HepG2 (cell line): ENCODE measurements around the gene C1orf216. TPM values are rescaled to one million over a fixed set of nuclear protein-coding genes. Genes with fewer than 3 reads are reported as not detected.

Source experiments
- ATAC-seq: fragments of 200-7000 bp; cut with Tn5 transposase; 3 replicates; pipeline ENCODE4 v1.9.1; 2020; ENCODE audit warnings: mild to moderate bottlenecking, moderate library complexity
- BruUV-seq: library from RNA; stranded (reverse); fragments of 400-500 nt; replicated peaks from 2 replicates; lab custom pipeline; 2021; lab: Mats Ljungman, UMichigan
- CTCF ChIA-PET: fragments of 300-600 bp; formaldehyde crosslinking; extraction: SDS; loops from one replicate; lab custom pipeline; 2021; ENCODE audit warnings: low total read pairs, inconsistent platforms, low intra/inter-chr PET ratio; lab: Yijun Ruan, JAX
- POLR2A ChIA-PET: fragments of 350-600 bp; sonication (Branson Sonifier 250); formaldehyde crosslinking; loops from one replicate; lab custom pipeline; 2020; ENCODE audit warnings: antibody characterized with exemption, inconsistent platforms; lab: Yijun Ruan, JAX
- DNase-seq: peaks from one replicate; pipeline ENCODE4 v3.0.0-alpha.2; 2015; ENCODE audit warnings: low spot score
- FAIRE-seq: peaks from 3 replicates; lab custom pipeline; 2011; peaks lifted over from hg19 to GRCh38; lab: Jason Lieb, UNC
- H2AFZ ChIP-seq: one replicate; pipeline ENCODE4 v1.6.1; 2011; ENCODE audit warnings: low read length, inconsistent platforms
- H3K27ac ChIP-seq: fragments of 300-600 bp; 3 replicates; pipeline ENCODE4 v1.8.0; 2011; ENCODE audit warnings: mixed run types, mild to moderate bottlenecking, mixed read lengths, low read length, inconsistent platforms; ENCODE audit not compliant: insufficient read depth; ENCODE audit errors: extremely low read length
- H3K27me3 ChIP-seq, 2 experiments: fragments of 200-600 bp in 1 of 2; 2 replicates in 1 of 2; 3 replicates in 1 of 2; pipeline versions ENCODE4 v1.6.0 to v1.8.0; 2011; ENCODE audit warnings: low read length in 2 of 2, mild to moderate bottlenecking in 2 of 2, moderate library complexity in 2 of 2, inconsistent platforms in 1 of 2; ENCODE audit not compliant: insufficient read depth in 2 of 2, control insufficient read depth in 1 of 2
- H3K36me3 ChIP-seq, 2 experiments: fragments of 200-600 bp in 1 of 2; replicated peaks in 1 of 2; 2 replicates in 1 of 2; 3 replicates in 1 of 2; pipeline versions ENCODE4 v1.5.1 to v1.8.0; 2011; ENCODE audit warnings: low read length in 2 of 2, inconsistent platforms in 1 of 2; ENCODE audit not compliant: insufficient read depth in 2 of 2, control insufficient read depth in 1 of 2
- H3K4me1 ChIP-seq: 2 replicates; pipeline ENCODE4 v1.5.1; 2012; ENCODE audit warnings: low read length, inconsistent platforms; ENCODE audit not compliant: insufficient read depth
- H3K4me2 ChIP-seq: 2 replicates; pipeline ENCODE4 v1.6.0; 2011; ENCODE audit warnings: low read depth, low read length, inconsistent platforms
- H3K4me3 ChIP-seq, 3 experiments: fragments of 200-600 bp in 1 of 3; sonication (generic), shearing (Covaris generic) in 1 of 3; replicated peaks in 1 of 3; 2 replicates each; pipeline ENCODE4 v1.5.1; 2011 to 2016; ENCODE audit warnings: low read length in 3 of 3, inconsistent platforms in 2 of 3, low read depth in 2 of 3, mild to moderate bottlenecking in 2 of 3, control low read depth in 1 of 3, mixed read lengths in 1 of 3; ENCODE audit not compliant: insufficient read depth in 1 of 3
- H3K79me2 ChIP-seq: one replicate; pipeline ENCODE4 v1.6.1; 2011; ENCODE audit warnings: low read length, inconsistent platforms; ENCODE audit not compliant: insufficient read depth
- H3K9ac ChIP-seq: 2 replicates; pipeline ENCODE4 v1.6.0; 2011; ENCODE audit warnings: mild to moderate bottlenecking, low read depth, low read length, inconsistent platforms; ENCODE audit not compliant: insufficient read depth
- H3K9me3 ChIP-seq: 2 replicates; pipeline ENCODE4 v1.5.1; 2012; ENCODE audit warnings: mild to moderate bottlenecking, low read length
- H4K20me1 ChIP-seq: 2 replicates; pipeline ENCODE4 v1.6.0; 2011; ENCODE audit warnings: inconsistent platforms, mild to moderate bottlenecking, low read length, moderate library complexity; ENCODE audit not compliant: insufficient read depth
- ATAD3A ChIP-seq: sonication (generic); formaldehyde crosslinking; IDR thresholded peaks from 2 replicates; pipeline ENCODE4 v1.4.0; 2020; ENCODE audit warnings: missing genetic modification reagents
- DR1 ChIP-seq: sonication (generic); formaldehyde crosslinking; IDR thresholded peaks from 2 replicates; pipeline ENCODE4 v1.8.0; 2021; ENCODE audit warnings: mild to moderate bottlenecking, missing genetic modification reagents, inconsistent platforms
- ELF3 ChIP-seq: IDR thresholded peaks from 2 replicates; pipeline ENCODE4 v1.6.1; 2016; ENCODE audit warnings: missing genetic modification reagents, missing compliant biosample characterization
- ELF4 ChIP-seq: sonication (generic); formaldehyde crosslinking; IDR thresholded peaks from 2 replicates; pipeline ENCODE4 v1.5.0; 2020; ENCODE audit warnings: missing genetic modification reagents, mild to moderate bottlenecking, moderate library complexity, borderline replicate concordance
- GABPA ChIP-seq, 2 experiments: IDR thresholded peaks; 2 replicates each; pipeline ENCODE4 v1.6.1; 2011 to 2016; ENCODE audit warnings: low read depth in 2 of 2, low read length in 1 of 2, missing biosample characterization in 1 of 2, missing genetic modification characterization in 1 of 2
- MAF1 ChIP-seq: sonication (generic); formaldehyde crosslinking; IDR thresholded peaks from 2 replicates; pipeline ENCODE4 v1.5.0; 2020; ENCODE audit warnings: missing genetic modification reagents, borderline replicate concordance
- THAP11 ChIP-seq: IDR thresholded peaks from 2 replicates; pipeline ENCODE4 v1.6.1; 2016; ENCODE audit warnings: missing biosample characterization, missing genetic modification reagents
- ZFP37 ChIP-seq: sonication (generic); formaldehyde crosslinking; IDR thresholded peaks from 2 replicates; pipeline ENCODE4 v1.4.0; 2020; ENCODE audit warnings: missing genetic modification reagents, borderline replicate concordance
- ZNF652 ChIP-seq: IDR thresholded peaks from 2 replicates; pipeline ENCODE4 v1.6.1; 2016; ENCODE audit warnings: low read depth, borderline replicate concordance
- WGBS: methylation state at CpG from one replicate; pipeline ENCODE4 v1.1.6; 2017; ENCODE audit warnings: low lambda C conversion rate; 5-methylcytosine and 5-hydroxymethylcytosine counted together
- in situ Hi-C: cut with HindIII; loops from 2 replicates; pipeline ENCODE4 v1.10.0; 2017; ENCODE audit warnings: low pct_unique_long_range_greater_than_20kb; ENCODE audit not compliant: extremely low pct_ligation_motif_present
- intact Hi-C: fragments of 100-400 bp; cut with micrococcal nuclease; formaldehyde crosslinking; loops from one replicate; pipeline ENCODE4 v1.10.0; 2022; ENCODE audit not compliant: unreplicated experiment
- polyA plus RNA-seq, 8 experiments: library from polyadenylated mRNA; depleted of rRNA in 3 of 8; stranded (reverse) in 7 of 8; unstranded in 1 of 8; fragments of >200 nt; fragmentation: Illumina TruSeq in 4 of 8; extraction: Trizol in 4 of 8; gene quantifications; 2 replicates each; pipeline versions ENCODE4 v1.2.1 to v1.2.3, GENCODE V29; 2011 to 2016; ENCODE audit warnings: low read depth in 4 of 8, missing spikeins in 1 of 8, mixed read lengths in 1 of 8; ENCODE audit not compliant: insufficient read depth in 1 of 8
- total RNA-seq, 5 experiments: library from RNA; depleted of rRNA; stranded (reverse); fragments of >200 nt; fragmentation: Illumina TruSeq; extraction: Trizol; gene quantifications; 2 replicates each; pipeline ENCODE4 v1.2.3, GENCODE V29; 2016; ENCODE audit warnings: low read depth in 1 of 5
- TF ChIP-seq, protein P1 (sequence below): sonication (generic); formaldehyde crosslinking; IDR thresholded peaks from one replicate; pipeline ENCODE4 v1.5.1; 2020; ENCODE audit warnings: mild to moderate bottlenecking, missing genetic modification reagents; ENCODE audit errors: not compliant biosample characterization

Gene C1orf216
- total and polyA plus RNA-seq, 2 of the 13 experiments (the other 11 are each of a cell fraction or from before 2014, with no cell fraction given), result 0.48 to 1.1 TPM

- TF ChIP-seq GABPA (IDR thresholded peaks at IDR 0.05; ENCODE audit: low read depth, low read length) (no peak), GABPA (CRISPR knock-in tag; IDR thresholded peaks at IDR 0.05; ENCODE audit: low read depth) (no peak)
These were observed 8.9 kb upstream of the C1orf216 start (continued) for GRCh38 chr1:35727434-35728040.

DNA sequence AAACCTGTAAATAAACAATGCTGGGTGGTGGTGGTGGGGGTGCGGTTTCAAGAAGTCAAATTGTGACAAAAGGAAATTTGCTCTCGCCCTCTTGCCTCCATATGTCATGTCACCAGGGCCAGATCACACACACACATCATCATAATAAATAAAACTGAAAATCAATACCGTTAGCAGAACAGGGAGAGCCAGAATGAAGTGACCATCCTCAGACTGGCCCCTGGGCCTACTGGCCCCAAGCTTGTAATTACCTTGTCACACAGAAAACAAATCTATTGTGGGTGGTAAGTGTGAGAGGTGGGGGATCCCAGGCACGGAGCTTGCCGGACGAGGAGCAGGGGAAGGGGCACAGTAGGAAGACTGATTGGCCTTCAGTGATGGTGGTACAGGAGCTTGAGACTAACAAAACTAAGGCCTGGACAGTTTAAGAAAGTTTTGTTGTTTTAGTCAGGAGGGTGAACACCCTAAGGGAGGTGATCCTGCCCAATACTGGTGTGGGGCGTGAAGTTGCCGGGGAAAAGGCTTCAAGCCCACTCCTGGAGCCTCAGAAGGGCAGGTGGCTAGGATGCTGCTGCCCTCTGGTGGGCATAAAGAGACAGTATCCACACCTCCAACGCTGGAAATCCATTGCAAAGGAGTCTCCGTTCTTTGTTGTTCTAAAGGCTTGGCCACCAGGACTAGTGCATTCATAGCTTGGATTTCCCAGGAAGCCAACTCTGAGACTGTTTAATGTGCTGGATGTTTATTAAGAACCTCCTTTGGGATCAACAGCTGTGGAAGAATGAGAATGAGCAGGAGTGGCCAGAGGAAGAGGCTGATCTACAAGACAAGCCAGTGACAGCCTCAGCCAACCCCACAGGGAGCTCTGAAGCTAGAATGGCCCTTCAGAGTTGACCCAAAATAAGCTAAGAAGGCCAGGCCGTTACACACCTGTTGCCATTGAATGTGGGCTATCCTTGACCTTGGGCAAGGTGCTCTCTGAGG is 8.1 kb upstream of the C1orf216 start:
- Histone ChIP-seq H3K79me2 (no peaks in the 10 kb centered on the region), H3K4me1 (no peaks in the 10 kb centered on the region), H2AFZ (no peak overlapping the region), H4K20me1 (no peaks in the 10 kb centered on the region), H3K9me3 (no peaks in the 10 kb centered on the region), H3K27ac (no peak overlapping the region), H3K27me3 (no peaks in the 10 kb centered on the region), H3K4me2 (no peak overlapping the region), H3K36me3 (peaks cover 0 to 1% of the 10 kb centered on the region in 2 experiments; a peak in 2 of 5 replicates), H3K9ac (no peak overlapping the region), H3K4me3 (no peak overlapping the region)
- DNase-seq (peak; percentile 53), ATAC-seq (peak; percentile 97), FAIRE-seq (peak; percentile 66)
- intact Hi-C loops, result loop anchor here (1.0 to 2.0 kb wide), 2 partner anchors 48 to 157 kb away; no protein-coding TSS in a partner anchor
- in situ Hi-C loops, result loop anchor here (25.0 kb wide), 1 partner anchor 289 kb away; no protein-coding TSS in a partner anchor
- ChIA-PET CTCF (interaction anchor here (2.5 kb wide), 1 partner anchor 158 kb away, joined by 15 read pairs; no protein-coding TSS in a partner anchor), POLR2A (no interaction called here)
- 73% methylated on average over 8 of the region's 11 CpGs for WGBS
- no TSS peak for BruUV-seq
- TF ChIP-seq ELF4 (CRISPR knock-in tag) (no peak), ATAD3A (CRISPR knock-in tag) (no peak), THAP11 (CRISPR knock-in tag) (no peak), MAF1 (CRISPR knock-in tag) (no peak), ELF3 (CRISPR knock-in tag) (no peak), DR1 (no peak), ZFP37 (no peak), ZNF652 (CRISPR knock-in tag) (no peak)
- TF ChIP-seq, protein P1, sequence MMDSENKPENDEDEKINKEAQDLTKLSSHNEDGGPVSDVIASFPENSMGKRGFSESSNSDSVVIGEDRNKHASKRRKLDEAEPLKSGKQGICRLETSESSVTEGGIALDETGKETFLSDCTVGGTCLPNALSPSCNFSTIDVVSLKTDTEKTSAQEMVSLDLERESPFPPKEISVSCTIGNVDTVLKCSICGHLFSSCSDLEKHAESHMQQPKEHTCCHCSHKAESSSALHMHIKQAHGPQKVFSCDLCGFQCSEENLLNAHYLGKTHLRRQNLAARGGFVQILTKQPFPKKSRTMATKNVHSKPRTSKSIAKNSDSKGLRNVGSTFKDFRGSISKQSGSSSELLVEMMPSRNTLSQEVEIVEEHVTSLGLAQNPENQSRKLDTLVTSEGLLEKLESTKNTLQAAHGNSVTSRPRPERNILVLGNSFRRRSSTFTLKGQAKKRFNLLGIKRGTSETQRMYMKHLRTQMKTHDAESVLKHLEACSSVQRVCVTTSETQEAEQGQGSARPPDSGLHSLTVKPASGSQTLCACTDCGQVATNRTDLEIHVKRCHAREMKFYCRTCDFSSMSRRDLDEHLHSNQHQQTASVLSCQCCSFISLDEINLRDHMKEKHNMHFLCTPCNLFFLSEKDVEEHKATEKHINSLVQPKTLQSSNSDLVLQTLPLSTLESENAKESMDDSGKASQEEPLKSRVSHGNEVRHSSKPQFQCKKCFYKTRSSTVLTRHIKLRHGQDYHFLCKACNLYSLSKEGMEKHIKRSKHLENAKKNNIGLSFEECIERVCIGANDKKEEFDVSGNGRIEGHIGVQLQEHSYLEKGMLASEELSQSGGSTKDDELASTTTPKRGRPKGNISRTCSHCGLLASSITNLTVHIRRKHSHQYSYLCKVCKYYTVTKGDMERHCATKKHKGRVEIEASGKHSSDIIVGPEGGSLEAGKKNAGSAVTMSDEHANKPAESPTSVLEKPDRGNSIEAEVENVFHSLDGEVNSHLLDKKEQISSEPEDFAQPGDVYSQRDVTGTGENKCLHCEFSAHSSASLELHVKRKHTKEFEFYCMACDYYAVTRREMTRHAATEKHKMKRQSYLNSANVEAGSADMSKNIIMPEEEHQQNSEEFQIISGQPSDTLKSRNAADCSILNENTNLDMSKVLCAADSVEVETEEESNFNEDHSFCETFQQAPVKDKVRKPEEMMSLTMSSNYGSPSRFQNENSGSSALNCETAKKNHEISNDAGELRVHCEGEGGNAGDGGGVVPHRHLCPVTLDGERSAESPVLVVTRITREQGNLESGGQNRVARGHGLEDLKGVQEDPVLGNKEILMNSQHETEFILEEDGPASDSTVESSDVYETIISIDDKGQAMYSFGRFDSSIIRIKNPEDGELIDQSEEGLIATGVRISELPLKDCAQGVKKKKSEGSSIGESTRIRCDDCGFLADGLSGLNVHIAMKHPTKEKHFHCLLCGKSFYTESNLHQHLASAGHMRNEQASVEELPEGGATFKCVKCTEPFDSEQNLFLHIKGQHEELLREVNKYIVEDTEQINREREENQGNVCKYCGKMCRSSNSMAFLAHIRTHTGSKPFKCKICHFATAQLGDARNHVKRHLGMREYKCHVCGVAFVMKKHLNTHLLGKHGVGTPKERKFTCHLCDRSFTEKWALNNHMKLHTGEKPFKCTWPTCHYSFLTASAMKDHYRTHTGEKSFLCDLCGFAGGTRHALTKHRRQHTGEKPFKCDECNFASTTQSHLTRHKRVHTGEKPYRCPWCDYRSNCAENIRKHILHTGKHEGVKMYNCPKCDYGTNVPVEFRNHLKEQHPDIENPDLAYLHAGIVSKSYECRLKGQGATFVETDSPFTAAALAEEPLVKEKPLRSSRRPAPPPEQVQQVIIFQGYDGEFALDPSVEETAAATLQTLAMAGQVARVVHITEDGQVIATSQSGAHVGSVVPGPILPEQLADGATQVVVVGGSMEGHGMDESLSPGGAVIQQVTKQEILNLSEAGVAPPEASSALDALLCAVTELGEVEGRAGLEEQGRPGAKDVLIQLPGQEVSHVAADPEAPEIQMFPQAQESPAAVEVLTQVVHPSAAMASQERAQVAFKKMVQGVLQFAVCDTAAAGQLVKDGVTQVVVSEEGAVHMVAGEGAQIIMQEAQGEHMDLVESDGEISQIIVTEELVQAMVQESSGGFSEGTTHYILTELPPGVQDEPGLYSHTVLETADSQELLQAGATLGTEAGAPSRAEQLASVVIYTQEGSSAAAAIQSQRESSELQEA, result no peak
